ENCODE data around the gene RC3H2.

RC3H2 gene

GRCh38 chr9:122807271-122807900 lies 97.8 kb downstream of the RC3H2 start:
- H3K4me3 ChIP-seq (ENCODE audit: low read depth, low read length): no peak overlapping the region
- H3K27ac ChIP-seq: no peak overlapping the region
- no peaks in the 10 kb centered on the region for H3K27me3 ChIP-seq (ENCODE audit: insufficient read depth, low read depth, severe bottlenecking)
- no peak for TF ChIP-seq CTCF (IDR thresholded peaks at IDR 0.05; ENCODE audit: low read depth, low read length)
- DNase-seq: no peak
- no peaks in the 10 kb centered on the region for H3K9me3 ChIP-seq (ENCODE audit: severe bottlenecking)
- H3K36me3 ChIP-seq: no peaks in the 10 kb centered on the region

- no peak for DNase-seq
- H3K9me3 ChIP-seq (ENCODE audit: severe bottlenecking): no peaks in the 10 kb centered on the region
- no peak overlapping the region for H3K4me3 ChIP-seq (ENCODE audit: low read depth, low read length)
- H3K27me3 ChIP-seq (ENCODE audit: insufficient read depth, low read depth, severe bottlenecking): no peaks in the 10 kb centered on the region
- no peak overlapping the region for H3K27ac ChIP-seq
- H3K36me3 ChIP-seq: no peaks in the 10 kb centered on the region
- no peak for TF ChIP-seq CTCF (IDR thresholded peaks at IDR 0.05; ENCODE audit: low read depth, low read length)
Observed at GRCh38 chr9:122806661-122807060, 98.5 kb downstream of the RC3H2 start.

- TF ChIP-seq CTCF (IDR thresholded peaks at IDR 0.05; ENCODE audit: low read depth, low read length): no peak
- DNase-seq: no peak
- Histone ChIP-seq H3K9me3 (ENCODE audit: severe bottlenecking) (peaks cover 3% of the 10 kb centered on the region), H3K27me3 (ENCODE audit: insufficient read depth, low read depth, severe bottlenecking) (no peaks in the 10 kb centered on the region), H3K36me3 (no peaks in the 10 kb centered on the region), H3K4me3 (ENCODE audit: low read depth, low read length) (no peak within 1 kb of the TSS), H3K27ac (no peak within 1 kb of the TSS)
Observed at GRCh38 chr9:122800066-122801060, 104.8 kb downstream of the RC3H2 start, which contains the start of gene OR1K1. Gene OR1K1, plus strand, starts transcription at chr9:122800123. Its CDS starts 0 bp downstream, at chr9:122800123.

GRCh38 chr9:122797316-122798063 lies 107.7 kb downstream of the RC3H2 start:
- H3K27me3 ChIP-seq (ENCODE audit: insufficient read depth, low read depth, severe bottlenecking): no peaks in the 10 kb centered on the region
- no peaks in the 10 kb centered on the region for H3K36me3 ChIP-seq
- H3K27ac ChIP-seq: no peak overlapping the region
- peak; percentile 46 for TF ChIP-seq CTCF (IDR thresholded peaks at IDR 0.05; ENCODE audit: low read depth, low read length)
- H3K9me3 ChIP-seq (ENCODE audit: severe bottlenecking): peaks cover 5% of the 10 kb centered on the region
- no peak overlapping the region for H3K4me3 ChIP-seq (ENCODE audit: low read depth, low read length)
- DNase-seq: no peak

Measured in WERI-Rb-1 (cell line).